HG03095 (cell line): ENCODE data around the gene CELF5.
"Not testable (repeated sequence)": the region's sequence is repeated elsewhere in the genome, so short reads cannot be mapped to it uniquely, and the experiment has no call there.

Experiments used
- ATAC-seq: cut with Tn5 transposase; IDR thresholded peaks from one replicate; pipeline ENCODE4 v1.9.1; 2021; ENCODE audit warnings: moderate library complexity; ENCODE audit not compliant: unreplicated experiment

The CELF5 gene

DNA sequence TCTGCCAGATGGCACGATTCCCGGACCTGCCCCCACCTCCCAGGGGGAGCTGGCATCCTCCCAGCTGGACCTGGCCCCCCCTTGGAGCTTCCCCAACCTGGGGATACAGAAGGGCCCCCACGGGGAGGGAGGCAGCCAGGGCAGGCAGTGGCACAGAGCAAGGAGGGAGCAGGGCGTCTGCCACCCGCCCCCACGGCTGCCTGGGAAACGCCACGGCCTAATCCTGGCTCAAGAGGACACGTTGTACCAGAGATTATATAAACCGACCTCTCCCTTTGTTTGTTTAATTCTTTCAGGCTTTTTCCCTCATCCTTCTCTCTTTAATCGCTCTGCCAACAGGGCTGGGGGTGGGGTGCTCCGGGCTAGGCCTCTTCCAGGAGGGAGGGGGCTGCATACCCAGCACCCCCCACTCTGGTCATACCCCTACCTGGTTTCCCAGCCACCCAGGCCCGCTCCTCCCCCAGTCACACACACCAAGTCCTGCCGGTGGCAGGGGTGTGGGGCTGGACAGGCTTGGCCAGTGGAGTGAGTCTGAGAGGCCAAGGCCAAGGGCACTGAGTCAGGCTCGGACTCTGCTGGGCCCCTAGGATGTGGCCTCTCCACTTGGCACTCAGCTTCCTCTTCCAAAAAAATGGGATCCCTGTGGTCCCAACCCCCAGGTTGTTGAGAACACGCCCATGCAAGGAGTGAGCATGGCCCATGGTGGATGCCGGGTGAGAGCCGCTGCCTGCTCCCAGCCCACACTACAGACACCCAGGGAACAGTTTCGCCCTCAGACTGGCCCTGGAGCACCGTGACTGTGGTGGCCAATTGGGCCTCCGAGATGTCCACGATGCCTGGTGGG lies 112.4 kb downstream of the CELF5 start:
- no peak for ATAC-seq

DNA sequence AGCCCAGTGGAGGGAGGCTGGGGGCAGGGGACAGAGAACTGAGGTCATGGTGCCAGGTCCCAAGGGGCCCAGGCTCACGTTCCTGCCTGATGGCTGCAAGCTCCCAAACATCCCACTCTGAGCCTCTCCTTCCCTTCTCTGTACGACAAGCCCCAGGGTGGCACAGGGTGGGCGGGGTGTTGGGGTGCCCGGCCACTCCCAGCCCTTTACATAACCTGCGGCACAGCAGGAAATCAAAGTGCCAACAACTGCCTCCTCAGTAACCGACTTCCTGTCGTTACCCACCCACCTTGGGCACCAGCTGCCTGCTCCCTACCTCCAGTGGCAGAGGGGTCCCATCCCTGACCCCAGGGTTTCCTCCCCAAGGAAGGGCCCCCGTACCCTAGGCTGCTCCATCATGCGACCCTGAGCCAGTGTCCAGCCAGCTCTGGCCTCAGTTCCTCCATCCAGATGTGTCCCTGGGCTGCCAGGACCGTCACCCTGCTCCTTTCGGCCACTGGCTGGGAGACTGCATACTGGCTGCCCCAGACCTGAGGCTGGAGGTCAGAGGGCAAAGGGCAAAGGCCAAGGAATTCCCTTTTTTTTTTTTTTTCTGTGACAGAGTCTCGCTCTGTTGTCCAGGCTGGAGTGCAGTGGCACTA lies 114.2 kb downstream of the CELF5 start:
- no peak for ATAC-seq

DNA sequence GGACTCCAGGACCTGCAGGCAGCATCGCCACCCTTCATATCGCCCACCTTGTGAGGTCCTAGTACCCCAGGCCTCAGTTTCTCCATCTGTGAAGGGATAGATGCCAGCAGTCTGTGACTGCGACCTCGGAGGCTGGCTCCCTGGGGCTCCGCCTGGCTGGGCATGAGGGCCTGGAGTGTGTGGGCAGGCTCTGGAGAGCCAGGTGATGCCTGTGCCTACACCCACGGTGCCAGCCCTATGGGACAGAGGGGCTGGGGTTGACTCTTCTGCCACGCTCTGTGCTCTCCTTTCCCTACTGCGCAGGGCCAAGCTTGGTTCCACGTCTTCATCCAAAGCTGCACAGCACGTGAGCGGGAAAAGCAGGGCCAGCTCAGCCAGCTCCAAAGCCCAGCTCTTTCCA lies 115.9 kb downstream of the CELF5 start:
- no peak for ATAC-seq

DNA sequence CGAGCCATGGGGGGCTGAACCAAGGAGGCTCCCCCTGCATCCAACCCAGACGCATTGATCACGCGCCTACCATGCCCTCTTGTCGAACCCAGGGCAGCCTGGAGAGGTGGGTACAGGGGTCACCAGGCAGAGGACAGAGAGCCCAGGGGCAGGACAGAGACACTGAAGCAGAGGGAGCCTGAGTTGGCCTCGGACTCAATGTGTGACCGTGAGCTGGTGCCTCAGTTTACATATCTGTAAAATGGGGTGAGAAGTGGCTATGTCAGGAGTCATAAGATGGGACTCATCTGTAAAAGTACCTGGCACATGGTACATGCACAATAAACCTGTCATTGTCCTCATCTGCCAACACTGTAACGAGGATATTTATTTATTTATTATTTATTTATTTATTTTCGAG lies 117.8 kb downstream of the CELF5 start:
- ATAC-seq: no peak

DNA sequence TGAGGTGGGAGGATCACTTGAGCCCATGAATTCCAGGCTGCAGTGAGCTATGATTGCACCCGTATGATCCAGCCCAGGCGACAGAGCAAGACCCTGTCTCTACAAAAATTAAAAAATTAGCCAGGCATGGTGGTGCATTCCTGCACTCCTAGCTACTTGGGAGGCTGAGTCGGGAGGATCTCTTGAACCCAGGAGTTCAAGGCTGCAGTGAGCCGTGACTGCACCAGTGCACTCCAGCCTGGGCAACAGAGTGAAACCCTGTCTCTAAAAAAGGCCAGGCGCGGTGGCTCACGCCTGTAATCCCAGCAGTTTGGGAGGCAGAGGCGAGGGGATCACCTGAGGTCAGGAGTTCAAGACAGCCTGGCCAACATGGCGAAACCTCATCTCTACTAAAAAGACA lies 118.5 kb downstream of the CELF5 start:
- not testable (repeated sequence) for ATAC-seq

DNA sequence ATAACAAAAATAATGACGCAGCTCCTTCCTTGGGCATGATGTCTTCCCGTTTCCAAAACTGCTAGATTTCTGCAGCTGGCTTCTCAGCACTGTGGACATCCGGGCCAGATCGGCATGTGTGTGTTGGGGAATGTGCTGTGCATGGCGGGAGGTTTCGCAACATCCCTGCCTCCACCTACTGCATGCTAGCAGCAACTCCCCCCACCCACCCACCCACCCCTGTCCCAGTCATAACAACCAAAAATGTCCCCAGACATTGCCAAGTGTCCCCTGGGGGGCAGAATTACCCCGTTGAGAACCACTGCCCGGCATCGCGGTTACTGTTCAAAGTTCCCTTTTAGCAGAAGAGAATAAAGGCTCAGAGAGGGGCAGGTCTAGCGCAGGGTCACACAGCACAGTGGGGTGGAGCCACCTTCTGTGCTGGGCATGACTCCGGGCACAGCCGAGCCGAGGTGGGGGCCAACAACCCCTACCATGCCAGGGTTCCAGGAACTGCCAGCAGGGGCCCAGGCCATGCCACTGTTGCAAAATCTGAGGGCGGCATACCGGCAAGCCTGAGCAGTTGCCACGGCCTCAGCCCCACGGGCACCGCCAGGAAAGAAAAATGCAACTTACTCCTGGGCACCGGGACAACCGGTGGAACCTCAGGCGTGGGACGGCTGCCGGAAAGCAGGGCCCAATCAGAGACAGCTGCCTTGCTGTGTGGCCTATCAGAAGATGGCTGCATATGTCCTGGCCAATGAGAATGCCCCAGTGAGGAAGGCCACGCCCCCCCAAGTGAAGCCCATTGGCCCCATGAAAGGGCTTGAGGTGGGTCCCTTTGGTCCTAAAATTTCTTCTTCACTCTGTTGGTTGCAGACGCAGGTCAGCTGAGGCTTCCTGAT lies 119.4 kb downstream of the CELF5 start:
- no peak for ATAC-seq

DNA sequence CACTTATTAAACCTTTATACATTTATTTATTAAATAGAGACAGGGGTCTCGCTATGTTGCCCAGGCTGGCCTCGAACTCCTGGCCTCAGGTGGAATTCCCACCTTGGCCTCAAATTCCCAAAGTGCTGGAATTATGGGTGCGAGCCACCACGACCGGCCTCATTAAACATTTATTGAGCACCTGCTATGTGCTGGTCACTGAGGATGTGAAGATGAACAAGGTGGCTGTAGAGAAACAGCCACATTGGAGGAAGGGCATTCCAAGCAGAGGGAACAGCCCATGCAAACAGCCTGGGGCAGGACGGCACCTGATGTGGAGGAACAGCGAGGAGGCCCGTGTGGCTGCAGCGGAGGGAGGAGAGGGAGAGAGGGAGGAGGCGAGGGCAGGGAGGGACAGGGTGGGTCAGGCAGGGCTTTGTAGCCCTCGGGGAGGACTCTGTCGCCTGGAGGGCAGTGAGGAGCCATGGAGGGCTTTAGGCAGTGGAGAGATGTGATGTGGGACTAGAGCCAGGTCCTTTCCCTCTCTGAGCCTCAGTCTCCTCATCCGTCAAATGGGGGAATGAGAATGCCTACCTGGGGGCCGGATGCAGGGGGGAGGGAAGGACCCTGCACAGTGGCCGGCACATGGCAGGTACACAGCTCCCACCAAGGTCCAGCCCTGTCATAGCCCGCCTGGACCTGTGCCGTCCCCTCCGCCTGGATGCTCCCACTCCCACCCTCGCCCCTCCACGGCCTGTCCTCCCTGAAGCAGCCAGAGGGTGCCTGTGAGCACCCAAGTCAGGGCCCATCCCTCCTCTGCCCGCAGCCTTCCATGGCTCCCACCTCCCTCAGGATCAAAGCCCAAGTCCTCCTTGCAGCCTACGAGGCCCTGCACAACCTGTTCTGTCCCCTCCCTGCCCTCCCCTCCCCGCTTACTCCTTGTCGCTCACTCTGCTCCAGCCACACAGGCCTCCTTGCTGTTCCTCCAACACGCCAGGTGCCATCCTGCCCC lies 120.4 kb downstream of the CELF5 start:
- ATAC-seq: no peak

DNA sequence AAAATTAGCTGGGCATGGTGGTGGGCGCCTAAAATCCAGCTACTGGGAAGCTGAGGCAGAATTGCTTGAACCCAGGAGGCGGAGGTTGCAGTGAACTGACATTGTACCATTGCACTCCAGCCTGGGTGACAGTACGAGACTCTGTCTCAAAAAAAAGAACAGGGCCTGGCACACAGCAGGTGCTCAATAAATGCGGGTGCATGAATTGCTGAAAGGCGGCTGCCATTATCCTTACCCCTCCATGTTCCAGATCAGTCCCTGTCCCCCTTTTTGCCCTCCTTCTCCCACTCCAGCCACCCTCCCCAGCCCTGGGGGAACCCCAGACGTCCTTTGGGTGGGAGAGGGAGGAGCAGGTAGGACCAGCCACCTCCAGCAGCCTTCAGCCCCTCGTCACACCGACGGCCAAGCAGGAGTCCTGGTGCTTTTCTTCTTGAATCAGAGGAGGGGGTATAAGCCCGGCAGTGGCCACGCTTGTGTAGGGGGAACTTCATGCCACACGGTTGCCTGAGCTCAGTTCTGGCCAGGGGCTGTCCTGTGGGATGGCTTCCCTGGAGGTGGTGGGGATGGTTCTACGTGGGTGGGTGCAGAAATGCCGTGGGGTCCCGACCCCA lies 121.5 kb downstream of the CELF5 start:
- ATAC-seq: no peak
